Ishikawa (cell line): ENCODE results near the gene ARHGAP26.

Experiments
- CREB1 ChIP-seq: IDR thresholded peaks from 2 replicates; pipeline ENCODE4 v1.6.1; 2012; ENCODE audit warnings: low read depth
- EGR1 ChIP-seq: IDR thresholded peaks from 2 replicates; pipeline ENCODE4 v1.6.1; 2012
- EP300 ChIP-seq: IDR thresholded peaks from 2 replicates; pipeline ENCODE4 v1.6.1; 2012; ENCODE audit warnings: borderline replicate concordance
- TCF12 ChIP-seq: IDR thresholded peaks from 2 replicates; pipeline ENCODE4 v1.6.1; 2012; ENCODE audit warnings: low read depth
- TEAD4 ChIP-seq: IDR thresholded peaks from 2 replicates; pipeline ENCODE4 v1.6.1; 2012
- YY1 ChIP-seq: IDR thresholded peaks from 2 replicates; pipeline ENCODE4 v1.6.1; 2012; ENCODE audit warnings: low read depth

GRCh38 chr5:143133721-143134120 is 363.5 kb downstream of the ARHGAP26 start:
- TF ChIP-seq EGR1, result no peak
- no peak for TF ChIP-seq YY1
- no peak for TF ChIP-seq EP300
- TF ChIP-seq CREB1, result no peak
- no peak for TF ChIP-seq TEAD4
- TF ChIP-seq TCF12, result no peak
